ENCODE data around the gene TOR2A. TPM values are rescaled to one million over a fixed set of nuclear protein-coding genes. Genes with fewer than 3 reads are reported as not detected.

TOR2A gene
- total and polyA plus RNA-seq, 9 of the 15 experiments (the other 6 are each of a cell fraction or from before 2014, with no cell fraction given), result 0.80 to 25.9 (median 11.1) TPM

GRCh38 chr9:127714951-127715469 lies 20.1 kb downstream of the TOR2A start (continued):
- TF ChIP-seq SIX5 (IDR thresholded peaks at IDR 0.05; ENCODE audit: borderline replicate concordance in 1 of 2, insufficient read depth in 1 of 2, low read depth in 1 of 2, low read length in 2 of 2), result no peak
- TF ChIP-seq ZNF354B (CRISPR knock-in tag; IDR thresholded peaks at IDR 0.05), result no peak
- no peak for TF ChIP-seq E2F8 (IDR thresholded peaks at IDR 0.05; ENCODE audit: low read depth, partially characterized antibody)
- no peak for TF ChIP-seq NCOR1 (IDR thresholded peaks at IDR 0.05)
- TF ChIP-seq IRF9 (tag; IDR thresholded peaks at IDR 0.05), result no peak
- no peak for TF ChIP-seq MTA1 (IDR thresholded peaks at IDR 0.05; ENCODE audit: borderline replicate concordance)
- TF ChIP-seq PPARD (CRISPR knock-in tag; IDR thresholded peaks at IDR 0.05), result no peak
